ENCODE data around the gene SEC63. TPM values are rescaled to one million over a fixed set of nuclear protein-coding genes. Genes with fewer than 3 reads are reported as not detected.

The SEC63 gene
- polyA plus RNA-seq, 3 donors, result 110 to 123 (median 118) TPM

DNA sequence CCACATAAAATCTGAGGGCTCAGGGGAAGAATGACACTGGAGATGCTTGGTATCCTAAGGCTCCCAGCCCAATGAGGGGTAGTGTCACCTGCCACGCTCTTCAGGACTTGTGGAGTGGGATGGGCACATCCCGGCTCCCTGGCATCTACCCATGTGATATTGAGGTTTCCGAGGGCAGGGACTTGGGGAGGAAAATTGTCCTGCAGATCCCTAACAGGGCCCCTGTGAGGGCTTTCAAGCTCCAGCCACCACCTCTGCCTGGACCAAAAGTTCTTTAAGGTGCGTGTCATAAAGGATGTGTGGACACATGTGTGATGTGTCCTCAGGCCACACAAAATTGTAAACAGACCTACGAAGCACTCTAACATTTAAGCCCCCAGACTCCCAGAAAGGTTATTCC, 136.4 kb downstream of the SEC63 start:
- DNase-seq (ENCODE audit: low read depth in 3 of 3, low spot score in 2 of 3), result no peak

DNA sequence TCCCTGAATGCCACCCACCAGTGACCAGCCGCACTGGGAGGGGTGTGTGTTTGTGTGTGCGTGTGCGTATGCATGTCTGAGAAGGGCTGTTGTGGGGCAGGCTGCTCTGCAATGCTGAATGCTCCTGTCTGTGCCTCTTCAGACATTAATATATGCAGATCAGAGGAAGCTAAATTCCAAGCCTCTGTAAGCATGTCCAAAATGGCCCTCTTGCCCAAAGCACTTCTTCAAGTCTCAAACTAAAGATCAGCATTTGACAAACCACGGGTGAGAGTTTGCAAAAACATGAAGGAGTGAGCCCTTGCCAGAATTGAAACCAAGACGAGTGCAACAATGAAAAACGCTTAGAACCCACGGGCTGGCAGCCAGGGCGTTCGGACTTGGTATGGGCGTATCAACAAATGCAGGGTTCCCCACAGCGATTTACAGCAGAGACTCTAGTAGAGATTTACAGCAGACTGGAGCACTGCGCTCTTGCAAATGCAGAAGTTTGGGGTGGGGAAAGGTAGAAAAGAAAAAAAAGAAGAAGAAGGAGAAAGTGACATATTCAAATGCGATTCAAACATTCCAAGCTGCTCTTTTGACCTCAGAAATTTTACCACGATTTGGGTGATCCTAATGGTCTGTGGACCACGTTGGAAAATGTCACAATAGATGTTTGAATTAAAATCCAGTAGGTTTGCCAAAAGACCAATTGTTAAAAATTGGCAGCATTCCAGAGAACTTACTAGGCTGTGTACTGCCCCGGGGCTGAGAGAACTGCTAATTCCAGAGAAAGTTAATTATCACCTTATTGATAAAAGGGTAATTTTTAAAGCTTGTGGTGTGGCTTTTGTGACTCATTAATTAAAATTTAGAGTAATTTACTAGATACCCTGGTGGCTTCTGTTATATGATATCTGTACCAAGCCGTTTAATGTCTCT, 137.4 kb downstream of the SEC63 start:
- DNase-seq (ENCODE audit: low read depth in 3 of 3, low spot score in 2 of 3), result no peak

DNA sequence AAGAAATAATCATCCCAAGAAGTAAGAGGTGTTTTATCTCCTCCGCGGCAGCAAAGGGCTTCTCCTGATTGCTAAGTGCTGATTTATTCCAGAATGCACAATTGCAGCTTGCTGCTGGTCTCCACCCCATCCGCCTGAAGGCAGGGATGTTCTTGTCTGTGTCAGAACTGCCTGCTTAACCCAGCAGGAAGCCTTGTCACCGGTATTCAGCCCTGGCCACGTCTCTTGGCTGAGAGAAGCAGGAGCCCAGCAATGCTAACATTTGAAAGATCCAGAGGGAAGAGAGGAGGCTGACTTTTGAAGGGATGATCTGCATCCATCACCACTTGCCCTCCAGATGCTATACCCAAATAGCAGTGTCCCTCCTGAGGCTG, 138.1 kb downstream of the SEC63 start:
- no peak for DNase-seq (ENCODE audit: low read depth in 3 of 3, low spot score in 2 of 3)

DNA sequence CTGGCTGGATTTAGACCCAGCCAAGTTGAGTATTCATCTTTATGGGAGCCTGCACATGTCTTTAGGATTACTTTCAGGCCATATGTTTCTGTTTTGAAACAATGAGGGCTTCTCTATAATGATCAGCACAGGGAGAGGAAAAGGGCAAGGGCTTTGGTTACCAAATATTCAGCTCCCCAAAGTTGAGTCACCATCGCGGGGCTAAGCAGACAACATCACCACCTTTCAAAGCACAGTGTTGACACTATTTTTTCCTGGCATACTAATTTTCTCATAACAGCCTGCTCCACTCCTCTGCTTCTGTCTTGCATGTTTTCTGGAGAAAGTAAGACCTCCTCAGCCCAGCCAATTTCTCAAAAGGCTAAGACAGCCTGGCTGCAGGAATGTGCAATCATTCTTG, 138.8 kb downstream of the SEC63 start:
- DNase-seq (ENCODE audit: low read depth in 3 of 3, low spot score in 2 of 3), result no peak

DNA sequence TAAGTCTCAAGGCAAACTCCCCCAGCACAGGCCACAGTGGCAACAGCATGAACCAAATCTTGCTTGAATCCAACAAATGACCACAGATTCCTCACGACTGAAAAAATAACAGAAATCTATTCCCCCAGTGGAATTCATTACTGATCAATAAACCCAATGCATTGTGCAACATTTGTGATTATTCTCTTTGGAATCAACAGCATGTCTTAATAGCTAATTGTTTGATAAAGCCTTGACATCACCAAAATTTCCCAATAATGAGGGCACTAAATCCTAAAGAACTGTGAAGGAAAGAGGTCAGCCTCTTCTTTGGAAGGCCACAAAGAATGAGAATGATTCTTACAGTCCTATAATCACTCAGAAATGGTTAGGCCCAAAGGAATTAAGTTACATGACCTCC, 139.7 kb downstream of the SEC63 start:
- DNase-seq (ENCODE audit: low read depth in 3 of 3, low spot score in 2 of 3), result no peak

DNA sequence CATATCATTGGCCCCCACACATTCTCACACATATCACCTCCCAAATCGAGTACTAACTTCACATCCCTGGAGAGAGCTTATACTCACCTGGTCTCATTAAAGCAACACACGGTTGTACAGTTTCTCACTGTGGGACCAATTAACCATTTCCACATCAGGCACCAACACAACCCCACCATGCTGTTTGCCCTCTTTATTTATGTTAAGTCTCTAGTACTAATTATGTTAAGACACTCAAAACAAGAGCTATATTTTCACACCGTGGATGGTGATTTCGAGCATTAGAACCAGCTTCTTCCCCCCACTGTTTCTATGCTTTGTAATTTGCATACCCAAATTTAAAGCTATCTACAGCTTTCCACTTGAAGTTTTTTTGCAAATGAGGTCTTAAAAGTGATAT, 140.2 kb downstream of the SEC63 start:
- no peak for DNase-seq (ENCODE audit: low read depth in 3 of 3, low spot score in 2 of 3)

Other genes starting within 250 kb of the SEC63 start
- gene SCML4, start 133.9 kb downstream of the SEC63 start, polyA plus RNA-seq (ENCODE audit: insufficient read length in 3 of 3), result 1 to 10 TPM in 2 of 3 donors, under 1 TPM in 1; 0.87 to 1.9 (median 1.5) TPM
- 10 to 100 TPM; 31.4 to 37.5 (median 31.9) TPM for gene OSTM1, start 116.5 kb upstream of the SEC63 start, polyA plus RNA-seq (ENCODE audit: insufficient read length in 3 of 3)
- gene NR2E1, start 207.8 kb upstream of the SEC63 start, polyA plus RNA-seq (ENCODE audit: insufficient read length in 3 of 3), result not detected

Measured in right renal cortex interstitium (tissue), 3 donors.